IMR-90 (cell line): ENCODE measurements around the gene SRP14.

ENCODE experiments used
- BHLHE40 ChIP-seq: fragments of 150-350 bp; IDR thresholded peaks from 2 replicates; pipeline ENCODE4 v1.6.1; 2016; ENCODE audit warnings: mild to moderate bottlenecking, low read depth, low read length
- CEBPB ChIP-seq: IDR thresholded peaks from 2 replicates; pipeline ENCODE4 v1.6.1; 2012; ENCODE audit warnings: low read depth, low read length, improper control_type of control experiment
- CTCF ChIP-seq: conservative IDR thresholded peaks from 2 replicates; pipeline ENCODE4 v1.5.1; 2012; ENCODE audit warnings: mild to moderate bottlenecking, low read depth, low read length, improper control_type of control experiment
- FOS ChIP-seq: fragments of 150-350 bp; IDR thresholded peaks from 2 replicates; pipeline ENCODE4 v1.6.1; 2016; ENCODE audit warnings: low read depth, low read length
- MAFK ChIP-seq: IDR thresholded peaks from 2 replicates; pipeline ENCODE4 v1.6.1; 2012; ENCODE audit warnings: low read depth, low read length, improper control_type of control experiment
- MAZ ChIP-seq: IDR thresholded peaks from 2 replicates; pipeline ENCODE4 v1.6.1; 2012; ENCODE audit warnings: low read depth, mild to moderate bottlenecking, low read length, improper control_type of control experiment, moderate library complexity, borderline replicate concordance
- NFE2L2 ChIP-seq: fragments of 150-350 bp; IDR thresholded peaks from 2 replicates; pipeline ENCODE4 v1.6.1; 2016; ENCODE audit warnings: low read depth, mild to moderate bottlenecking, low read length
- POLR2A ChIP-seq: IDR thresholded peaks from 2 replicates; pipeline ENCODE4 v1.6.1; 2012; ENCODE audit warnings: mild to moderate bottlenecking, low read depth, low read length
- RAD21 ChIP-seq: IDR thresholded peaks from 2 replicates; pipeline ENCODE4 v1.6.1; 2012; ENCODE audit warnings: low read length, improper control_type of control experiment
- RCOR1 ChIP-seq: IDR thresholded peaks from 2 replicates; pipeline ENCODE4 v1.6.1; 2012; ENCODE audit warnings: mild to moderate bottlenecking, low read length, improper control_type of control experiment; ENCODE audit not compliant: insufficient replicate concordance
- SMC3 ChIP-seq: fragments of 150-350 bp; IDR thresholded peaks from 2 replicates; pipeline ENCODE4 v1.6.1; 2016; ENCODE audit warnings: low read depth, mild to moderate bottlenecking, antibody characterized with exemption, low read length, moderate library complexity

DNA sequence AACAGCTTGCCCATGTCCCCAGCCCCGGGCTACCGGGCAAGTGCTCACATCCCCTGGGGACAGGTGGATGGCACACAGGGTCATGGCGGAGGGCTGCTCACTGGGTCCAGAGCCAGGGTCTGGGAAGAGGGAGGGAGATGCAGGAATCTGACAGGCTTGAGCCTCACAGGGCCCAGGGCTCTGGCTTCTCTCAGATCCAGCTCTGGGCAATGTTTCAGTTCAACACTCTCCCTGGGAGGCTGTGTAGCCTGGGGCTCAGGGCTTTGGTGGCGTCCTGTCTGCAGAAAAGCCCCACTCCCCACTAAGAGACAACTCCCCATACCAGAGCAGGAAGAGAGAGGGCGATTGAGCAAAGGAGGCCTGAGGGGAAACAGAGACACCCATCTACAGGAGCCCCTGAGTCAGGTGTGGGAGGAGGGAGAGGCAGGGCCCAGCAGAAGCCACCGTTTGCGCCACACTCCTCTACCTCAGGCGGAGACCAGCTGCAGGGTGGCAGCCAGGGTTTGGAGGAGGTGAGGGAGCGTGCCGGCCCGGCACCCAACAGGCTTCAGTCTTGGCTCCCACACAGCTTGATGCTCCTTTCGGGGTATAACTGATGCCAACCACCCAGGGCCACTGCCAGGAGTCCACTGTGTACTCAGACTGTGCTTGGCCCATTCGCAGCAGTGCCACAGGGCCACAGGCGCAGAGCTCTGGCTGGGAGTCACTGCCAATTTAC, 16.8 kb upstream of the SRP14 start:
- TF ChIP-seq CTCF (no peak), POLR2A (no peak), SMC3 (no peak), MAFK (no peak), NFE2L2 (no peak), RCOR1 (no peak), RAD21 (no peak), MAZ (no peak), FOS (no peak), BHLHE40 (no peak), CEBPB (no peak)
